ENCODE measurements around the gene PADI3. TPM values are rescaled to one million over a fixed set of nuclear protein-coding genes. Genes with fewer than 3 reads are reported as not detected.

Gene PADI3
- total and polyA plus RNA-seq, 2 of the 8 experiments (the other 6 are each of a cell fraction or from before 2014, with no cell fraction given): 0.37 to 0.94 TPM

DNA sequence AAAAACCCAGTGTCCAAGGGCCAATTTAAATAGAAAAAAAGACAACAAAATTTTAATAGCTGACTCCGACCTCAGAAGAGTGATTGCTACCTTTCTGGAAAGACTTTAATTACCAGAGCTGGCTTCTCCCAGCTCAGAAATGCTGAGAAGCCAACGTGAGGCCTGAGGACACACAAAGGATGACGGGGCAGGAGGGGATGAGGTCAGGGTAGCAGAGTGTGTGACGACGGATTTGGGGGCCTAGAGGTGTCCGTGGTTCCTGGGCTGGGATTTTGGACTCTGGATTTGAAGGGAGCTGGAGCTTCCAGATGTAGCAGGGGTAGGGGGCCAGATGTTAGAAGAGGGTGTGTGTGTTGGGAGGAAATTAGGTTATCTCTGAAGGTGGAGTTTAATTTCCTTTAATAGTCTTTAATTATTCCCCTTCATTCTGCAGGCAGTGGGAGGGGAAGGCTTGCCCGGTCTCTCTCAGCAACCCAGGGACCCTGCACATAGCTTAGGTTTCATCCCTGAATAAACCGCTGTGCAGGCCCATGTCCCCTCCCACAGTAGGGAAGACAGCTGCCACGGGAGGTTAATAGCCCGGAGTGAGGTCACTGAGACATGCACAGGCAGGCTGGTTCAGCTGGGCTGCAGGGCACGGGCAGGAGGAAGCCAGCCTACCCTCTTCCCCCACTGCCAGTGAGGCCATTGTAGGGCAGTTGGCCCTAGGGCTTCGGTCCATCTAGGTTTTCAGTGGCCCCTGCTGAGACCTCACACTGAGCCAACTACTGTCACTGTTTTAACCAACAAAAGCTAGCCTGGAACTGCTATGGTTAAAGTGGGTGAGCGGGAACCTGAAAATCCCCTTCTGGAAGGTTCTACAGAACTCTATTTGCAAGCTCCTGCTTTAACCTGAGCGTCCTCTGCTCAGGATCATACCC lies 3.8 kb upstream of the PADI3 start (continued):
- no peak for TF ChIP-seq JUN (IDR thresholded peaks at IDR 0.05; ENCODE audit: low read depth, low read length)
- no peak for TF ChIP-seq KDM4A (IDR thresholded peaks at IDR 0.05; ENCODE audit: low read depth, low read length, severe bottlenecking)
- no peak for TF ChIP-seq GABPA (IDR thresholded peaks at IDR 0.05; ENCODE audit: borderline replicate concordance, insufficient read depth, low read length)
- no peak for TF ChIP-seq SRF (IDR thresholded peaks at IDR 0.05; ENCODE audit: low read depth, low read length)
- TF ChIP-seq, protein P1, sequence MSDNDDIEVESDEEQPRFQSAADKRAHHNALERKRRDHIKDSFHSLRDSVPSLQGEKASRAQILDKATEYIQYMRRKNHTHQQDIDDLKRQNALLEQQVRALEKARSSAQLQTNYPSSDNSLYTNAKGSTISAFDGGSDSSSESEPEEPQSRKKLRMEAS (IDR thresholded peaks at IDR 0.05): no peak
- TF ChIP-seq KDM1A (IDR thresholded peaks at IDR 0.05; ENCODE audit: borderline replicate concordance, low read length): no peak
- no peak for TF ChIP-seq PHF8 (conservative IDR thresholded peaks at IDR 0.05; ENCODE audit: low read depth, low read length)
- TF ChIP-seq ASH2L (IDR thresholded peaks at IDR 0.05; ENCODE audit: low read length): no peak
- TF ChIP-seq, protein P2, sequence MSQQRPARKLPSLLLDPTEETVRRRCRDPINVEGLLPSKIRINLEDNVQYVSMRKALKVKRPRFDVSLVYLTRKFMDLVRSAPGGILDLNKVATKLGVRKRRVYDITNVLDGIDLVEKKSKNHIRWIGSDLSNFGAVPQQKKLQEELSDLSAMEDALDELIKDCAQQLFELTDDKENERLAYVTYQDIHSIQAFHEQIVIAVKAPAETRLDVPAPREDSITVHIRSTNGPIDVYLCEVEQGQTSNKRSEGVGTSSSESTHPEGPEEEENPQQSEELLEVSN (IDR thresholded peaks at IDR 0.05): no peak

All from H1 (cell line).